ENCODE data around the gene PIEZO2. TPM values are rescaled to one million over a fixed set of nuclear protein-coding genes. Genes with fewer than 3 reads are reported as not detected.
A peak's percentile ranks its signal among the peaks of the same experiment; 100 is the strongest.
"Not testable (repeated sequence)": the region's sequence is repeated elsewhere in the genome, so short reads cannot be mapped to it uniquely, and the experiment has no call there.

Gene PIEZO2
- total RNA-seq, 1 donor from 2014 or later: 256 TPM

- DNase-seq (ENCODE audit: low read depth in 2 of 2): no peak
Measured at GRCh38 chr18:10930076-10930475, 219.3 kb downstream of the PIEZO2 start.

GRCh38 chr18:10928772-10929373, 220.5 kb downstream of the PIEZO2 start:
- peak in 1 of 2 donors; percentile 9 for DNase-seq (ENCODE audit: low read depth in 2 of 2)

GRCh38 chr18:10928011-10928771, 221.2 kb downstream of the PIEZO2 start:
- DNase-seq (ENCODE audit: low read depth in 2 of 2): peak in 1 of 2 donors; percentile 51

- peak; percentile 67 to 71 for DNase-seq (ENCODE audit: low read depth in 2 of 2)
Measured at GRCh38 chr18:10927286-10927992, 221.9 kb downstream of the PIEZO2 start.

- DNase-seq (ENCODE audit: low read depth in 2 of 2): peak; percentile 59 to 87
Measured at GRCh38 chr18:10926621-10927161, 222.7 kb downstream of the PIEZO2 start.

GRCh38 chr18:10924290-10924689, 225.1 kb downstream of the PIEZO2 start:
- no peak for DNase-seq (ENCODE audit: low read depth in 2 of 2)

- DNase-seq (ENCODE audit: low read depth in 2 of 2): no peak
Measured at GRCh38 chr18:10923551-10924070, 225.8 kb downstream of the PIEZO2 start.

GRCh38 chr18:10923141-10923540, 226.2 kb downstream of the PIEZO2 start:
- no peak for DNase-seq (ENCODE audit: low read depth in 2 of 2)

- not testable (repeated sequence) for DNase-seq (ENCODE audit: low read depth in 2 of 2)
Measured at GRCh38 chr18:10922712-10923111, 226.7 kb downstream of the PIEZO2 start.

GRCh38 chr18:10920309-10920708, 229.1 kb downstream of the PIEZO2 start:
- not testable (repeated sequence) for DNase-seq (ENCODE audit: low read depth in 2 of 2)

- DNase-seq (ENCODE audit: low read depth in 2 of 2): no peak
Measured at GRCh38 chr18:10919851-10920250, 229.5 kb downstream of the PIEZO2 start.

- no peak for DNase-seq (ENCODE audit: low read depth in 2 of 2)
Measured at GRCh38 chr18:10916865-10917264, 232.5 kb downstream of the PIEZO2 start.

GRCh38 chr18:10916387-10916786, 233.0 kb downstream of the PIEZO2 start:
- no peak for DNase-seq (ENCODE audit: low read depth in 2 of 2)

GRCh38 chr18:10915748-10916147, 233.6 kb downstream of the PIEZO2 start:
- not testable (repeated sequence) for DNase-seq (ENCODE audit: low read depth in 2 of 2)

- DNase-seq (ENCODE audit: low read depth in 2 of 2): not testable (repeated sequence)
Measured at GRCh38 chr18:10914610-10915009, 234.8 kb downstream of the PIEZO2 start.

GRCh38 chr18:10913919-10914318, 235.4 kb downstream of the PIEZO2 start:
- no peak for DNase-seq (ENCODE audit: low read depth in 2 of 2)

- DNase-seq (ENCODE audit: low read depth in 2 of 2): peak; percentile 71 to 80
Measured at GRCh38 chr18:10912790-10913545, 236.4 kb downstream of the PIEZO2 start.

GRCh38 chr18:10909724-10910123, 239.6 kb downstream of the PIEZO2 start:
- no peak for DNase-seq (ENCODE audit: low read depth in 2 of 2)

GRCh38 chr18:10908760-10909159, 240.6 kb downstream of the PIEZO2 start:
- no peak for DNase-seq (ENCODE audit: low read depth in 2 of 2)

GRCh38 chr18:10907749-10908148, 241.6 kb downstream of the PIEZO2 start:
- no peak for DNase-seq (ENCODE audit: low read depth in 2 of 2)

- no peak for DNase-seq (ENCODE audit: low read depth in 2 of 2)
Measured at GRCh38 chr18:10901329-10901728, 248.0 kb downstream of the PIEZO2 start.

Measured in lung microvascular endothelial cell (primary cell).